Activated naive CD4-positive, alpha-beta T cell treated with anti-CD3 and anti-CD28 coated beads, Interleukin-2, amount 50 U/mL, for 72 hours (primary cell): ENCODE data around the gene GPAT3. TPM values are rescaled to one million over a fixed set of nuclear protein-coding genes. Genes with fewer than 3 reads are reported as not detected.
A peak's percentile ranks its signal among the peaks of the same experiment; 100 is the strongest.

Source experiments
- ATAC-seq, 2 donors: fragments of 150-1000 bp; cut with Tn5 transposase; 2 replicates each; pipeline ENCODE4 v1.10.0; 2021; ENCODE audit warnings: mild to moderate bottlenecking in 2 of 2, moderate library complexity in 2 of 2
- DNase-seq, 2 donors: peaks; one replicate each; pipeline ENCODE4 v3.0.0; 2021 to 2022; ENCODE audit warnings: low spot score in 2 of 2
- H3K27ac Mint-ChIP-seq, 2 donors: one replicate each; pipeline ENCODE4 v1.8.0; 2022; ENCODE audit warnings: mild to moderate bottlenecking in 2 of 2, mixed read lengths in 2 of 2
- H3K36me3 Mint-ChIP-seq, 2 donors: one replicate each; pipeline ENCODE4 v1.8.0; 2022; ENCODE audit warnings: mixed read lengths in 2 of 2
- H3K9me3 Mint-ChIP-seq, 2 donors: one replicate each; pipeline ENCODE4 v1.8.0; 2022; ENCODE audit warnings: mixed read lengths in 2 of 2
- total RNA-seq, 2 donors: library from RNA; stranded (reverse); gene quantifications; one replicate each; pipeline ENCODE4 v1.2.3, GENCODE V29; 2022

Gene GPAT3
- total RNA-seq, 2 donors from 2014 or later: 0.74 to 1.0 TPM

GRCh38 chr4:83536362-83537272 lies 709 bp downstream of the GPAT3 start:
- DNase-seq: no peak
- ATAC-seq: peak in 1 of 2 donors; percentile 18
- Mint-ChIP-seq H3K36me3 (no peaks in the 10 kb centered on the region), H3K27ac (peak overlapping the region in 1 of 2 donors; percentile 75), H3K9me3 (no peaks in the 10 kb centered on the region)

- no peaks in the 10 kb centered on the region for H3K36me3 Mint-ChIP-seq
- H3K9me3 Mint-ChIP-seq: no peaks in the 10 kb centered on the region
- no peak for DNase-seq
- no peak overlapping the region for H3K27ac Mint-ChIP-seq
- no peak for ATAC-seq
Observed at GRCh38 chr4:83542225-83542624, 6.3 kb downstream of the GPAT3 start.

GRCh38 chr4:83546786-83547185 lies 10.9 kb downstream of the GPAT3 start:
- DNase-seq (no peak), ATAC-seq (no peak)
- Mint-ChIP-seq H3K27ac (no peak overlapping the region), H3K36me3 (no peaks in the 10 kb centered on the region), H3K9me3 (no peaks in the 10 kb centered on the region)

- Mint-ChIP-seq H3K9me3 (no peaks in the 10 kb centered on the region), H3K27ac (no peak overlapping the region), H3K36me3 (no peaks in the 10 kb centered on the region)
- ATAC-seq: peak; percentile 90 to 99
- DNase-seq: peak; percentile 66 to 70
Observed at GRCh38 chr4:83548151-83548905, 12.4 kb downstream of the GPAT3 start.

GRCh38 chr4:83552083-83552482 lies 16.2 kb downstream of the GPAT3 start:
- H3K27ac Mint-ChIP-seq: no peak overlapping the region
- DNase-seq (no peak), ATAC-seq (no peak)
- H3K9me3 Mint-ChIP-seq: no peaks in the 10 kb centered on the region
- no peaks in the 10 kb centered on the region for H3K36me3 Mint-ChIP-seq

- Mint-ChIP-seq H3K36me3 (no peaks in the 10 kb centered on the region), H3K27ac (no peak overlapping the region), H3K9me3 (no peaks in the 10 kb centered on the region)
- DNase-seq (no peak), ATAC-seq (peak in 1 of 2 donors; percentile 87)
Observed at GRCh38 chr4:83552924-83553323, 17.0 kb downstream of the GPAT3 start.

GRCh38 chr4:83556006-83556707 lies 20.2 kb downstream of the GPAT3 start:
- H3K9me3 Mint-ChIP-seq: no peaks in the 10 kb centered on the region
- ATAC-seq (no peak), DNase-seq (no peak)
- H3K36me3 Mint-ChIP-seq: no peaks in the 10 kb centered on the region
- H3K27ac Mint-ChIP-seq: no peak overlapping the region

- DNase-seq: no peak
- H3K36me3 Mint-ChIP-seq: no peaks in the 10 kb centered on the region
- H3K27ac Mint-ChIP-seq: no peak overlapping the region
- ATAC-seq: no peak
- H3K9me3 Mint-ChIP-seq: no peaks in the 10 kb centered on the region
Observed at GRCh38 chr4:83556816-83557215, 20.9 kb downstream of the GPAT3 start.

GRCh38 chr4:83558059-83558653 lies 22.2 kb downstream of the GPAT3 start:
- ATAC-seq: no peak
- no peaks in the 10 kb centered on the region for H3K9me3 Mint-ChIP-seq
- H3K27ac Mint-ChIP-seq: no peak overlapping the region
- no peaks in the 10 kb centered on the region for H3K36me3 Mint-ChIP-seq
- no peak for DNase-seq

- Mint-ChIP-seq H3K27ac (no peak overlapping the region), H3K9me3 (no peaks in the 10 kb centered on the region), H3K36me3 (no peaks in the 10 kb centered on the region)
- DNase-seq: no peak
- ATAC-seq: peak in 1 of 2 donors; percentile 52
Observed at GRCh38 chr4:83558680-83559079, 22.8 kb downstream of the GPAT3 start.

- ATAC-seq (no peak), DNase-seq (no peak)
- H3K36me3 Mint-ChIP-seq: no peaks in the 10 kb centered on the region
- no peaks in the 10 kb centered on the region for H3K9me3 Mint-ChIP-seq
- no peak overlapping the region for H3K27ac Mint-ChIP-seq
Observed at GRCh38 chr4:83560523-83560922, 24.6 kb downstream of the GPAT3 start.

GRCh38 chr4:83561381-83561780 lies 25.5 kb downstream of the GPAT3 start:
- no peak overlapping the region for H3K27ac Mint-ChIP-seq
- H3K36me3 Mint-ChIP-seq: no peaks in the 10 kb centered on the region
- no peaks in the 10 kb centered on the region for H3K9me3 Mint-ChIP-seq
- ATAC-seq: peak; percentile 37 to 40
- DNase-seq: no peak

- DNase-seq (no peak), ATAC-seq (no peak)
- Mint-ChIP-seq H3K27ac (no peak overlapping the region), H3K36me3 (no peaks in the 10 kb centered on the region), H3K9me3 (no peaks in the 10 kb centered on the region)
Observed at GRCh38 chr4:83563998-83564397, 28.1 kb downstream of the GPAT3 start.

- DNase-seq (no peak), ATAC-seq (no peak)
- Mint-ChIP-seq H3K9me3 (no peaks in the 10 kb centered on the region), H3K27ac (no peak overlapping the region), H3K36me3 (no peaks in the 10 kb centered on the region)
Observed at GRCh38 chr4:83568062-83568461, 32.2 kb downstream of the GPAT3 start.

GRCh38 chr4:83569429-83569828 lies 33.5 kb downstream of the GPAT3 start:
- H3K9me3 Mint-ChIP-seq: no peaks in the 10 kb centered on the region
- H3K27ac Mint-ChIP-seq: no peak overlapping the region
- H3K36me3 Mint-ChIP-seq: no peaks in the 10 kb centered on the region
- no peak for DNase-seq
- no peak for ATAC-seq

- DNase-seq (no peak), ATAC-seq (no peak)
- no peaks in the 10 kb centered on the region for H3K36me3 Mint-ChIP-seq
Observed at GRCh38 chr4:83569987-83570386, 34.1 kb downstream of the GPAT3 start.

GRCh38 chr4:83572848-83573247 lies 36.9 kb downstream of the GPAT3 start:
- Mint-ChIP-seq H3K9me3 (no peaks in the 10 kb centered on the region), H3K27ac (no peak overlapping the region), H3K36me3 (no peaks in the 10 kb centered on the region)
- DNase-seq: no peak
- ATAC-seq: no peak

More at GRCh38 chr4:83569987-83570386, 34.1 kb downstream of the GPAT3 start:
- H3K27ac Mint-ChIP-seq: no peak overlapping the region
- H3K9me3 Mint-ChIP-seq: no peaks in the 10 kb centered on the region
